ENCODE measurements around the gene COQ4. TPM values are rescaled to one million over a fixed set of nuclear protein-coding genes. Genes with fewer than 3 reads are reported as not detected.

Gene COQ4
- total and polyA plus RNA-seq, 3 donors from 2014 or later, result 50.9 to 65.0 (median 54.9) TPM

- no peak for DNase-seq
- Histone ChIP-seq H3K36me3 (ENCODE audit: low read depth, missing control alignments) (no peaks in the 10 kb centered on the region), H3K27ac (no peak overlapping the region), H3K27me3 (no peaks in the 10 kb centered on the region), H3K4me1 (peaks cover 14% of the 10 kb centered on the region), H3K4me3 (no peak overlapping the region), H3K9me3 (no peaks in the 10 kb centered on the region)
- intact Hi-C loops (cut with DNase I; ENCODE audit: low total_unique reads), result loop anchor here (5.0 kb wide), 1 partner anchor 1602 kb away; no protein-coding TSS in a partner anchor
- TF ChIP-seq POLR2A (IDR thresholded peaks at IDR 0.05) (no peak), CTCF (IDR thresholded peaks at IDR 0.05) (no peak)
- WGBS, 2 donors, result 79 to 88% methylated on average over 9 of the region's 9 CpGs
These were observed 51.6 kb downstream of the COQ4 start for GRCh38 chr9:128374221-128374675.

- intact Hi-C loops (cut with DNase I; ENCODE audit: low total_unique reads), result no loop called here
- TF ChIP-seq CTCF (IDR thresholded peaks at IDR 0.05) (no peak), POLR2A (IDR thresholded peaks at IDR 0.05) (no peak)
- Histone ChIP-seq H3K36me3 (ENCODE audit: low read depth, missing control alignments) (no peaks in the 10 kb centered on the region), H3K4me3 (no peak overlapping the region), H3K27me3 (no peaks in the 10 kb centered on the region), H3K4me1 (peaks cover 9% of the 10 kb centered on the region), H3K27ac (no peak overlapping the region), H3K9me3 (no peaks in the 10 kb centered on the region)
- DNase-seq, result no peak
- WGBS, 2 donors, result 82 to 84% methylated on average over 5 of the region's 5 CpGs
These were observed 53.2 kb downstream of the COQ4 start for GRCh38 chr9:128375865-128376264.

- DNase-seq, result no peak
- WGBS, 2 donors, result 76 to 78% methylated on average over 5 to 6 of the region's 6 CpGs
- H3K27ac ChIP-seq, result no peak overlapping the region
- no peaks in the 10 kb centered on the region for H3K4me1 ChIP-seq
- H3K4me3 ChIP-seq, result no peak overlapping the region
- intact Hi-C loops (cut with DNase I; ENCODE audit: low total_unique reads), result no loop called here
- no peaks in the 10 kb centered on the region for H3K9me3 ChIP-seq
- H3K36me3 ChIP-seq (ENCODE audit: low read depth, missing control alignments), result no peaks in the 10 kb centered on the region
- TF ChIP-seq POLR2A (IDR thresholded peaks at IDR 0.05), result no peak
- no peak for TF ChIP-seq CTCF (IDR thresholded peaks at IDR 0.05)
- no peaks in the 10 kb centered on the region for H3K27me3 ChIP-seq
These were observed 59.6 kb downstream of the COQ4 start for GRCh38 chr9:128382261-128382660.

GRCh38 chr9:128383007-128383753, 60.5 kb downstream of the COQ4 start:
- no peaks in the 10 kb centered on the region for H3K36me3 ChIP-seq (ENCODE audit: low read depth, missing control alignments)
- 85 to 88% methylated on average over 9 of the region's 9 CpGs for WGBS, 2 donors
- H3K4me3 ChIP-seq, result no peak overlapping the region

More at GRCh38 chr9:128383007-128383753, 60.5 kb downstream of the COQ4 start:
- Histone ChIP-seq H3K27ac (no peak overlapping the region), H3K9me3 (no peaks in the 10 kb centered on the region), H3K27me3 (no peaks in the 10 kb centered on the region), H3K4me1 (no peaks in the 10 kb centered on the region)
- TF ChIP-seq CTCF (IDR thresholded peaks at IDR 0.05), result no peak
- no peak for TF ChIP-seq POLR2A (IDR thresholded peaks at IDR 0.05)
- intact Hi-C loops (cut with DNase I; ENCODE audit: low total_unique reads), result no loop called here
- no peak for DNase-seq

Other genes starting within 250 kb of the COQ4 start
- gene PTGES2, start 195.1 kb upstream of the COQ4 start, total RNA-seq, result 10 to 100 TPM; 95.8 to 96.4 TPM
- 53.1 TPM for gene PTGES2, start 195.1 kb upstream of the COQ4 start, polyA plus RNA-seq (ENCODE audit: insufficient read depth, low read depth, low replicate concordance)
- not detected for gene LCN2, start 173.4 kb upstream of the COQ4 start, total RNA-seq
- gene LCN2, start 173.4 kb upstream of the COQ4 start, polyA plus RNA-seq (ENCODE audit: insufficient read depth, low read depth, low replicate concordance), result 2.2 TPM
- gene BBLN, start 162.6 kb upstream of the COQ4 start, total RNA-seq, result 100 to 1,000 TPM; 219 to 225 TPM
- gene BBLN, start 162.6 kb upstream of the COQ4 start, polyA plus RNA-seq (ENCODE audit: insufficient read depth, low read depth, low replicate concordance), result 56.9 TPM
- 100 to 1,000 TPM; 114 to 115 TPM for gene CIZ1, start 131.3 kb upstream of the COQ4 start, total RNA-seq
- 159 TPM for gene CIZ1, start 131.3 kb upstream of the COQ4 start, polyA plus RNA-seq (ENCODE audit: insufficient read depth, low read depth, low replicate concordance)
- 1 to 10 TPM; 8.0 to 9.8 TPM for gene DNM1, start 119.5 kb upstream of the COQ4 start, total RNA-seq
- gene DNM1, start 119.5 kb upstream of the COQ4 start, polyA plus RNA-seq (ENCODE audit: insufficient read depth, low read depth, low replicate concordance), result 10.7 TPM
- gene GOLGA2, start 46.8 kb upstream of the COQ4 start, total RNA-seq, result 100 to 1,000 TPM; 103 to 133 TPM
- 79.8 TPM for gene GOLGA2, start 46.8 kb upstream of the COQ4 start, polyA plus RNA-seq (ENCODE audit: insufficient read depth, low read depth, low replicate concordance)
- 100 to 1,000 TPM in 1 of 2 donors, 10 to 100 TPM in 1; 69.3 to 131 TPM for gene SWI5, start 46.6 kb upstream of the COQ4 start, total RNA-seq
- 164 TPM for gene SWI5, start 46.6 kb upstream of the COQ4 start, polyA plus RNA-seq (ENCODE audit: insufficient read depth, low read depth, low replicate concordance)
- gene TRUB2, start 392 bp upstream of the COQ4 start, total RNA-seq, result 10 to 100 TPM; 14.6 to 15.0 TPM
- 29.7 TPM for gene TRUB2, start 392 bp upstream of the COQ4 start, polyA plus RNA-seq (ENCODE audit: insufficient read depth, low read depth, low replicate concordance)
- gene SLC27A4, start 17.7 kb downstream of the COQ4 start, total RNA-seq, result 10 to 100 TPM; 32.8 to 38.0 TPM
- gene SLC27A4, start 17.7 kb downstream of the COQ4 start, polyA plus RNA-seq (ENCODE audit: insufficient read depth, low read depth, low replicate concordance), result 37.1 TPM
- 10 to 100 TPM; 31.5 to 36.8 TPM for gene URM1, start 48.5 kb downstream of the COQ4 start, total RNA-seq
- 51.1 TPM for gene URM1, start 48.5 kb downstream of the COQ4 start, polyA plus RNA-seq (ENCODE audit: insufficient read depth, low read depth, low replicate concordance)
- 10 to 100 TPM; 19.7 to 21.7 TPM for gene CERCAM, start 98.0 kb downstream of the COQ4 start, total RNA-seq
- 26.0 TPM for gene CERCAM, start 98.0 kb downstream of the COQ4 start, polyA plus RNA-seq (ENCODE audit: insufficient read depth, low read depth, low replicate concordance)
- gene ODF2, start 133.2 kb downstream of the COQ4 start, total RNA-seq, result 100 to 1,000 TPM; 189 to 421 TPM
- 634 TPM for gene ODF2, start 133.2 kb downstream of the COQ4 start, polyA plus RNA-seq (ENCODE audit: insufficient read depth, low read depth, low replicate concordance)
- gene GLE1, start 181.9 kb downstream of the COQ4 start, total RNA-seq, result 10 to 100 TPM; 44.7 to 59.7 TPM
- gene GLE1, start 181.9 kb downstream of the COQ4 start, polyA plus RNA-seq (ENCODE audit: insufficient read depth, low read depth, low replicate concordance), result 82.3 TPM
- gene SPTAN1, start 229.7 kb downstream of the COQ4 start, total RNA-seq, result 100 to 1,000 TPM; 653 to 665 TPM
- gene SPTAN1, start 229.7 kb downstream of the COQ4 start, polyA plus RNA-seq (ENCODE audit: insufficient read depth, low read depth, low replicate concordance), result 299 TPM